HG03280 (cell line): Measurements from ENCODE around the gene SYNGR2.

Experiments used
- ATAC-seq: cut with Tn5 transposase; IDR thresholded peaks from one replicate; pipeline ENCODE4 v1.9.1; 2021; ENCODE audit warnings: mild to moderate bottlenecking, moderate library complexity; ENCODE audit not compliant: unreplicated experiment

Gene SYNGR2

GRCh38 chr17:78197147-78197832, 28.9 kb downstream of the SYNGR2 start:
- no peak for ATAC-seq

- no peak for ATAC-seq
Observed at GRCh38 chr17:78200451-78200850, 32.1 kb downstream of the SYNGR2 start.

- no peak for ATAC-seq
Observed at GRCh38 chr17:78202666-78203065, 34.3 kb downstream of the SYNGR2 start.

- no peak for ATAC-seq
Observed at GRCh38 chr17:78204387-78205123, 36.2 kb downstream of the SYNGR2 start.

- ATAC-seq: no peak
Observed at GRCh38 chr17:78205124-78205775, 36.9 kb downstream of the SYNGR2 start.

- ATAC-seq: no peak
Observed at GRCh38 chr17:78206298-78206697, 37.9 kb downstream of the SYNGR2 start.

- no peak for ATAC-seq
Observed at GRCh38 chr17:78208486-78208885, 40.1 kb downstream of the SYNGR2 start.

GRCh38 chr17:78210111-78210510, 41.7 kb downstream of the SYNGR2 start:
- no peak for ATAC-seq

- no peak for ATAC-seq
Observed at GRCh38 chr17:78211032-78211431, 42.7 kb downstream of the SYNGR2 start.

GRCh38 chr17:78214016-78214705, 45.8 kb downstream of the SYNGR2 start, which contains the start of gene BIRC5:
Gene BIRC5 (plus strand): TSS chr17:78214253. CDS start chr17:78214317, 64 bp downstream.
- peak; percentile 97 for ATAC-seq

- no peak for ATAC-seq
Observed at GRCh38 chr17:78214706-78215061, 46.3 kb downstream of the SYNGR2 start.

- ATAC-seq: no peak
Observed at GRCh38 chr17:78219396-78220150, 51.2 kb downstream of the SYNGR2 start.
